Tibial nerve (tissue), 4 donors: ENCODE results near the gene USP24. TPM values are rescaled to one million over a fixed set of nuclear protein-coding genes. Genes with fewer than 3 reads are reported as not detected.
"Not testable (repeated sequence)": the region's sequence is repeated elsewhere in the genome, so short reads cannot be mapped to it uniquely, and the experiment has no call there.

Experiments
- DNase-seq, 2 donors: peaks; one replicate each; pipeline ENCODE4 v3.0.0-alpha.2; 2019; ENCODE audit warnings: low spot score in 2 of 2
- H3K27ac ChIP-seq, 4 donors: fragments of 200-600 bp; sonication (generic) in 3 of 4; one replicate each; pipeline ENCODE4 v1.5.1; 2017 to 2019; ENCODE audit warnings: mild to moderate bottlenecking in 1 of 4
- H3K27me3 ChIP-seq, 2 donors: fragments of 200-600 bp; sonication (generic) in 1 of 2; one replicate each; pipeline versions ENCODE4 v1.5.1 to v1.6.0; 2017 to 2019
- H3K36me3 ChIP-seq, 3 donors: fragments of 200-600 bp; sonication (generic); one replicate each; pipeline ENCODE4 v1.5.1; 2018 to 2019
- H3K4me1 ChIP-seq, 4 donors: fragments of 200-600 bp; sonication (generic) in 3 of 4; one replicate each; pipeline ENCODE4 v1.5.1; 2017 to 2019
- H3K4me3 ChIP-seq, 4 donors: fragments of 200-600 bp; sonication (generic) in 3 of 4; one replicate each; pipeline ENCODE4 v1.5.1; 2017 to 2019; ENCODE audit warnings: mild to moderate bottlenecking in 1 of 4, moderate library complexity in 1 of 4
- H3K9me3 ChIP-seq, 4 donors: fragments of 200-600 bp; sonication (generic) in 3 of 4; one replicate each; pipeline ENCODE4 v1.5.1; 2017 to 2019
- EP300 ChIP-seq, 2 donors: sonication (generic); formaldehyde crosslinking; IDR thresholded peaks; one replicate each; pipeline ENCODE4 v1.6.1; 2017; ENCODE audit warnings: antibody characterized with exemption in 2 of 2, mild to moderate bottlenecking in 1 of 2
- POLR2A ChIP-seq, 2 donors: fragments of 450-650 bp; IDR thresholded peaks; one replicate each; pipeline ENCODE4 v1.6.1; 2017; ENCODE audit warnings: antibody characterized with exemption in 2 of 2, mild to moderate bottlenecking in 2 of 2, moderate library complexity in 2 of 2
- WGBS, 2 donors: methylation state at CpG; one replicate each; pipeline ENCODE4 v1.1.5; 2018; 5-methylcytosine and 5-hydroxymethylcytosine counted together
- small RNA-seq: library from RNA; depleted of rRNA; stranded (forward); fragments of <200 nt; gene quantifications from one replicate; pipeline ENCODE3, GENCODE V24; 2016
- total RNA-seq, 4 donors: library from RNA; depleted of rRNA; stranded (reverse); fragments of >200 nt; gene quantifications; one replicate each; pipeline ENCODE4 v1.1.0, GENCODE V29; 2016
- TF ChIP-seq, protein P1 (sequence below), 5 experiments: fragments of 200-600 bp in 3 of 5; fragments of 450-650 bp in 2 of 5; sonication (generic) in 3 of 5; IDR thresholded peaks; one replicate each; pipeline ENCODE4 v1.5.1; 2016 to 2019; ENCODE audit warnings: antibody characterized with exemption in 5 of 5, mild to moderate bottlenecking in 3 of 5, moderate library complexity in 2 of 5

USP24 gene
- total RNA-seq, 4 donors from 2014 or later = 46.8 to 63.8 (median 55.7) TPM

DNA sequence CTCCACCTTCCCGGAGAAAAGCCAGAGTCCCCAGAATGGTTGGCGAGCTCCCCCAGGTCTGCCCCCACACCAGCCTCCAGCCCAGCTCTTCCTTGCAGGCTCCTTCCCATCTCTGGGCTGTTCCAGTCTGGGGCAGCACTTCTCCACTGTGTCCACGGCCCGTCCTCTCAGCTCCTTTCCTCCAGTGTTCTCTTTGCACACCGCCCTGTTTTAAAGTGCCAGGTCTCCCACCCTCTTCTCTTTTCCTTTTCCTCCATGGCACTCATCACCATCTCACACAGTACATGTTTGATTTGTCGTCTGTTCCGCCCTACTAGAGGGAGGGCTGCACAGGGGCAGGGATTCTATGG lies 181.9 kb downstream of the USP24 start:
- H3K36me3 ChIP-seq = no peaks in the 10 kb centered on the region
- no peak overlapping the region for H3K27ac ChIP-seq
- H3K9me3 ChIP-seq = no peaks in the 10 kb centered on the region
- WGBS, 2 donors = 72 to 79% methylated on average over 7 of the region's 7 CpGs
- peaks cover 0 to 33% of the 10 kb centered on the region in 2 donors for H3K27me3 ChIP-seq
- no peak for DNase-seq
- TF ChIP-seq, protein P1, sequence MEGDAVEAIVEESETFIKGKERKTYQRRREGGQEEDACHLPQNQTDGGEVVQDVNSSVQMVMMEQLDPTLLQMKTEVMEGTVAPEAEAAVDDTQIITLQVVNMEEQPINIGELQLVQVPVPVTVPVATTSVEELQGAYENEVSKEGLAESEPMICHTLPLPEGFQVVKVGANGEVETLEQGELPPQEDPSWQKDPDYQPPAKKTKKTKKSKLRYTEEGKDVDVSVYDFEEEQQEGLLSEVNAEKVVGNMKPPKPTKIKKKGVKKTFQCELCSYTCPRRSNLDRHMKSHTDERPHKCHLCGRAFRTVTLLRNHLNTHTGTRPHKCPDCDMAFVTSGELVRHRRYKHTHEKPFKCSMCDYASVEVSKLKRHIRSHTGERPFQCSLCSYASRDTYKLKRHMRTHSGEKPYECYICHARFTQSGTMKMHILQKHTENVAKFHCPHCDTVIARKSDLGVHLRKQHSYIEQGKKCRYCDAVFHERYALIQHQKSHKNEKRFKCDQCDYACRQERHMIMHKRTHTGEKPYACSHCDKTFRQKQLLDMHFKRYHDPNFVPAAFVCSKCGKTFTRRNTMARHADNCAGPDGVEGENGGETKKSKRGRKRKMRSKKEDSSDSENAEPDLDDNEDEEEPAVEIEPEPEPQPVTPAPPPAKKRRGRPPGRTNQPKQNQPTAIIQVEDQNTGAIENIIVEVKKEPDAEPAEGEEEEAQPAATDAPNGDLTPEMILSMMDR (IDR thresholded peaks at IDR 0.05) = no peak
- TF ChIP-seq EP300 (IDR thresholded peaks at IDR 0.05) = no peak
- TF ChIP-seq POLR2A (IDR thresholded peaks at IDR 0.05) = no peak
- H3K4me3 ChIP-seq = no peak overlapping the region
- no peaks in the 10 kb centered on the region for H3K4me1 ChIP-seq

DNA sequence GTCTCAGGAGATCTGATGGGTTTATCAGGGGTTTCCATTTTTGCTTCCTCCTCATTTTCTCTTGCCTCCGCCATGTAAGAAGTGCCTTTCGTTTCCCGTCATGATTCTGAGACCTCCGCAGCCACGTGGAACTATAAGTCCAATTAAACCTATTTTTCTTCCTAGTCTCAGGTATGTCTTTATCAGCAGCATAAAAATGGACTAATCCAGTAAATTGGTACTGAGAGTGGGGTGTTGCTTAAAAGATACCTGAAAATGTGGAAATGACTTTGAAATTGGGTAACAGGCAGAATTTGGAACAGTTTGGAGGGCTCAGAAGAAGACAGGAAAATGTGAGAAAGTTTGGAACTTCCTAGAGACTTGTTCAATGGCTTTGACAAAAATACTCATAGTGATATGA lies 184.1 kb downstream of the USP24 start:
- not testable (repeated sequence) for H3K4me1 ChIP-seq, H3K9me3 ChIP-seq, DNase-seq, H3K36me3 ChIP-seq, H3K4me3 ChIP-seq, H3K27ac ChIP-seq
- peaks cover 0 to 11% of the 10 kb centered on the region in 2 donors for H3K27me3 ChIP-seq
- 96 to 98% methylated on average over 5 of the region's 5 CpGs for WGBS, 2 donors

DNA sequence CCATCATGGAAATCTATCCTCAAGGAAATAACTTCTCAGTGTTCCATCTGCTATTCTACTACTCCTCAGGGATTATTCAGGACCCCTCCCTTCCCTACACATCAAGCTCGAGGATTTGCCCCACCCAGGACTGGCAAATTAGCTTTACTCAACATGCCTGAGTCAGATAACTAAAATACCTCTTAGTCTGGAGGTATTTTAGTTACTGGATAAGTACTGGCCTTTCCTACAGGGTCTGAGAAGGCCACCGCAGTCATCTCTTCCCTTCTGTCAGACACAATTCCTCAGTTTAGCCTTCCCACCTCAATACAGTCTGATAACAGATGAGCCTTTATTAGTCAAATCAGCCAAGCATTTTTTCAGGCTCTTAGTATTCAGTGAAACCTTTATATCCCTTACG lies 188.5 kb downstream of the USP24 start:
- H3K9me3 ChIP-seq, H3K4me1 ChIP-seq, H3K27ac ChIP-seq, H3K27me3 ChIP-seq, DNase-seq, H3K4me3 ChIP-seq, H3K36me3 ChIP-seq: not testable (repeated sequence)
- 55 to 59% methylated on average over 3 of the region's 3 CpGs for WGBS, 2 donors

DNA sequence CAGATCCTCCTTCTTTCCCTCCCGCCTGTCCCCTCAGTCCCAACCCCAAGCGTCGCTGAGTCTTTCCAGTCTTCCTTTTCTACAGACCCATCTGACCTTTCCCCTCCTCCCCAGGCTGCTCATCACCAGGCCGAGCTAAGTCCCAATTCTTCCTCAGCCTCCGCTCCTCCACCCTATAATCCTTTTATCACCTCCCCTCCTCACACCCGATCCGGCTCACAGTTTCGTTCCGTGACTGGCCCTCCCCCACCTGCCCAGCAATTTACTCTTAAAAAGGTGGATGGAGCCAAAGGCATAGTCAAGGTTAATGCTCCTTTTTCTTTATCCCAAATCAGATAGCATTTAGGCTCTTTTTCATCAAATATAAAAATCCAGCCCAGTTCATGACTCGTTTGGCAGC lies 191.0 kb downstream of the USP24 start:
- DNase-seq, H3K27ac ChIP-seq, H3K36me3 ChIP-seq, H3K9me3 ChIP-seq, H3K4me3 ChIP-seq, H3K27me3 ChIP-seq, H3K4me1 ChIP-seq: not testable (repeated sequence)
- WGBS, 2 donors = 62 to 68% methylated on average over 10 of the region's 10 CpGs

DNA sequence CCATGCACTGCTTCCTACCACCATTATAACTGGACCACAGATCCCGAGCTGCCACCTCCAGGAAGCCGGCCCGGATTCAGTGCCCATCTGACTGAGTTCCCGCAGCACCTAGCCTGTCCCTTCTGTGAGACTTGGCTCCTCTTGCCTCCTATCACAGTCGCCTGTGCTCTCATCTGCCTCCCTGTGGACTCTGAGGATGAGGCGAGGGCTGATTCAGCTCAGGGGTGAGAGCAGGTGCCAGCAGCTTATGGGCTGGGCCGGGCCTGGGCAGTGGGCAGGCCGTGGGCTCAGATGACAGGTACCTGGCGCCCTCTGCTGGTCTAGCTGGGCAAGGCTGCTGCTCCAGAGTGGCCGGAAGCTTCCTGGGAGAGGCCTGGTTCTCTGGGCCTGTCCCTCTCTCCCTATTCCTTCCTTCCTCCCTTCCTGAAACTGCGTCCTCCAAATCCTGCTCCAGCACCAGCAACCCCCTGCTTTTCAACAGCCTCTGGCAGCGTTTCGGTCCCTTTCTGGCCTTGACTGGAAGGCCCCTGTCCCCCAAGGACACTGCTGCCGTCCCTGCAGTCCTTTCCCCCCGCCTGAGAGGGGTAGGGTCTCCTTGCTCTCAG lies 193.1 kb downstream of the USP24 start:
- WGBS, 2 donors = 36 to 62% methylated on average over 10 to 13 of the region's 15 CpGs

DNA sequence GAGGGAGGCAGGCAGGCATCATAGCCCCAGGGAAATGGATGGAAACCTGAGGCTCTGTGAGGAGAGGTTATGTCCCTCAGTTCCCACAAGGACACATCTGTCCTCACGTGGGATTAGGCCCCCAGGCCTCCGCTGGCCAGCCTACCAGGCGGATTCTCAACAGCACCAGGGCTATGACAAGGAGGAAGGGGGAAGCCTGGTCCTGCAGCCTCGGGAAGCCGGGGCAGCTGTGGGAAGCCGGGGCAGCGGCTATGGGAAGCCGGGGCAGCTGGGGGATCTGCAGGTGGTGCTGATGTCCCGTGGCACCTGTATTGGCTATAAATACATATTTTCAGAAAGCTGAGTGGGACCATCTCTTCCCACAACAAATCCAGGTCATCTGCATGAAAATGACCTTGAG lies 196.8 kb downstream of the USP24 start:
- 81 to 84% methylated on average over 9 of the region's 9 CpGs for WGBS, 2 donors
- TF ChIP-seq, protein P1 (IDR thresholded peaks at IDR 0.05) = no peak
- no peak for TF ChIP-seq POLR2A (IDR thresholded peaks at IDR 0.05)
- TF ChIP-seq EP300 (IDR thresholded peaks at IDR 0.05) = no peak
- no peak overlapping the region for H3K27ac ChIP-seq
- DNase-seq = no peak
- H3K27me3 ChIP-seq = peaks cover 0 to 13% of the 10 kb centered on the region in 2 donors
- no peak overlapping the region for H3K4me3 ChIP-seq
- H3K9me3 ChIP-seq = peaks cover 0 to 2% (median 0%) of the 10 kb centered on the region in 4 donors
- no peaks in the 10 kb centered on the region for H3K36me3 ChIP-seq
- peaks cover 0 to 5% (median 0%) of the 10 kb centered on the region in 4 donors for H3K4me1 ChIP-seq

More for the DNA sequence above, 193.1 kb downstream of the USP24 start:
- peak; percentile 53 to 72 for DNase-seq
- Histone ChIP-seq H3K36me3 (no peaks in the 10 kb centered on the region), H3K27me3 (peaks cover 0 to 13% of the 10 kb centered on the region in 2 donors), H3K4me1 (peaks cover 0 to 5% (median 0%) of the 10 kb centered on the region in 4 donors), H3K4me3 (no peak overlapping the region), H3K9me3 (peaks cover 0 to 2% (median 0%) of the 10 kb centered on the region in 4 donors), H3K27ac (peak overlapping the region in 1 of 4 donors; percentile 17)
- TF ChIP-seq, protein P1 (IDR thresholded peaks at IDR 0.05) = peak; percentile 68 to 81 (median 78)
- TF ChIP-seq POLR2A (IDR thresholded peaks at IDR 0.05) = no peak

Small RNA genes lying within 50 kb of the gene (small RNA-seq; reads per million reads assigned to genes)
- not detected for gene MIR4422

Other genes starting within 250 kb of the USP24 start
- under 1 TPM in 1 of 4 donors, not detected in 3; 0.84 TPM for gene TMEM61, start 234.7 kb downstream of the USP24 start, total RNA-seq
- gene BSND, start 216.4 kb downstream of the USP24 start, total RNA-seq = not detected
- 1 to 10 TPM in 3 of 4 donors, under 1 TPM in 1; 0.44 to 4.3 (median 2.5) TPM for gene PCSK9, start 175.8 kb downstream of the USP24 start, total RNA-seq